DMS 273 (cell line): ENCODE measurements around the gene SLC2A10.

ENCODE experiments used
- DNase-seq: peaks from one replicate; lab custom pipeline; 2025; ENCODE audit not compliant: unreplicated experiment; lab: John Stamatoyannopoulos, UW

Gene SLC2A10

DNA sequence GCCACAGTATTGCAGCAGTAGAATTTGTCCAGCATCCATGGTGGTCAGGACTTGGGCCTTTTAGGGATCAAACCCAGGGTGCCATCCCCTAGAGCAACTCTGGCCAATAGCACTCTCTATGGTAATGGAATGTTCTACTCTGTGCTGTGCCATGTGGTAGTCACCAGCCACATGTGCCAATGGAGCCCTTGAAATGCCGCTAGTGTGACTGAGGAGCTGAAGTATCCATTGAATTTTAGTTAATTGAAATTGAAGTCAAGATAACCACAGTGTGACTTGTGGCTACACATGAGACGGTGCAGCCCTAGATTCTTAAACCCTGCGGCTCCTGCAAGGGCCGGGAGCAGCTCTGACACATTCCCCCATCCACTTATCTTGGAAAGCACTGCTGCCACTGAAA, 54.6 kb downstream of the SLC2A10 start:
- DNase-seq = no peak

GRCh38 chr20:46765506-46766120, 56.2 kb downstream of the SLC2A10 start:
- no peak for DNase-seq

- DNase-seq = peak; percentile 88
These were observed 57.8 kb downstream of the SLC2A10 start for GRCh38 chr20:46767127-46767761.

GRCh38 chr20:46770330-46771194, 61.1 kb downstream of the SLC2A10 start:
- DNase-seq = no peak

GRCh38 chr20:46771195-46771588, 61.7 kb downstream of the SLC2A10 start:
- DNase-seq = no peak

DNA sequence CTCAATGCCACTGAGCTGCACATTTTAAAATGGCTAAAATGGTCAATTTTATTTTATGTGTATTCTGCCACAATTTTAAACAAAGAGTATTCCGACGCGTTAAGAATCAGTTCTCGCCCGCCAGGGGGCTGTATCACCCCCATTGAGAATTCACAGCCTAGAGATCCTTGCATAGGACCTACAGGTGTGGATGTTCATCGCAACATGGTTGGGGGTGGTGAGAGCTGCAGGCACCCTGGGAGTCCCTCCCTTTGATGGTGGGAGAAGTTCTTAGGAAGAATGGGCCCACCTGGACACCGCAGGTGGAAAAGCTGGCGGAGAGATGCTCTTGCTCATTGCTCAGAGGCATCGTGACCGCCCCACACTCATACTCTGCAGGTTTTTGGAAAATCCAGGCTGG, 63.5 kb downstream of the SLC2A10 start:
- DNase-seq = no peak

DNA sequence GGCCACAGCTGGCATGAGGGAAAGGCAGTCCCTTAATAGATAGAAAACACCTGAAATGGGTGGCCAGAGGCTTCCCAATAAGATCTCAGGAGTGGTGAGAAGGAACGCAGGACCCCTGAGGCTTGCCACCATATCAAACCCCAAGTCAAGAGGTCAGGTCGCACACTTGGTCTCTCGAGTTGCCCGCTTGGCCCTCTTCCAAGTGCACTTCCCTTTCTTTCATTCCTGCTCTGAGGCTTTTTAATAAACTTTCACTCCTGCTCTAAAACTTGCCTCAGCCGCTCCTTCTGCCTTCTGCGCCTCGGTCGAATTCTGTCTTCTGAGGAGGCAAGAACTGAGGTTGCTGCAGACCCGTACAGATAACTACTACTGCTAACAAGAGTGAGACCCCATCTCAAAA, 64.2 kb downstream of the SLC2A10 start:
- no peak for DNase-seq

- DNase-seq = no peak
These were observed 64.8 kb downstream of the SLC2A10 start for GRCh38 chr20:46774236-46774635.

DNA sequence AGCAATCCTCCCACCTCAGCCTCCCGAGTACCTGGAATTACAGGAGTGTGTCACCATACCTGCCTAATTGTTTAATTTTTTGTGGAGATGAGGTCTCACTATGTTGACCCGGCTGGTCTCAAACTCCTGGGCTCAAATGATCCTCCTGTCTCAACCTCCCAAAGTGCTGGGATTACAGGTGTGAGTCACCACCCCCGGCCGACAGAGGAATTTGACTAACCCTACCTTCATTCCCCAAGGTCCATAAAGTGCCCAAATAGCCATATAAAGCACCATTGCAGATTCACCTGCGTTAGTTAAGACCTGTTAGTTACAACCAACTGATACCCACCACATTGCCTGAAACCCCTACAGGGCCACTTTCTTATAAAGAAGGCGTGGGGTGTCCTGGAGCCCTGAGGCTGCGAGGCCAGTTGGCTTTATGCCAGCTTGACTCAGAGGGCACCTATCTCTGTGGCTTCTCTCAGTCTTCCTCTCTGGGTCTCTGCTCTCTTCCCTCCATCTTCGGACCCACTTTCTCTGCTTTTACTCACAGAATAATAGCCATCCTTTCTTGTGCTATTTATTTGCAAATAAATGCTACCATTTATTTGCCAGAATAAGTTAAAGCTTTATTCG, 65.6 kb downstream of the SLC2A10 start:
- DNase-seq = no peak

GRCh38 chr20:46775806-46776205, 66.4 kb downstream of the SLC2A10 start:
- DNase-seq = no peak

DNA sequence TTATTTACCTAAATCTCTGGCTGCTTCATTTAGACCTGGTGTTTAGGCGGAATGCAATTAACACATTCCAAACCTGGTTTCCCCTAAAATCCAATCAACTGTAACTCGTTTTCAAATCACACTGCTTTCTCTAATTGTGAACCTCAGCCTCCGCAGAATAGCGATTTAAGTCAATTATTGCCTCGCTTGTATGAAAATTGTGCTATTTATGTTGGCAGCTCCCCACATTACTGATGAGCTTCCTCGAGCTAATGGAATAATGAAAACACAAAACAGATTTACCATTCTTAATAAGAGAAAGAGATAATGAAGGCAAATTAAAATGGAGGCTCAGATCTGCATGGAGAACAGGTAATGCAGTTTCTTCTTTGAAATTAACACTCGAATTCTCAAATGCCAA, 67.9 kb downstream of the SLC2A10 start:
- no peak for DNase-seq

GRCh38 chr20:46779831-46780230, 70.4 kb downstream of the SLC2A10 start:
- no peak for DNase-seq

- DNase-seq = no peak
These were observed 75.1 kb downstream of the SLC2A10 start for GRCh38 chr20:46784436-46785127.
